ENCODE data around the gene LIPC.

- TF ChIP-seq CTCF (IDR thresholded peaks at IDR 0.05 in 4 of 5, conservative IDR thresholded peaks at IDR 0.05 in 1 of 5) (no peak), POLR2A (IDR thresholded peaks at IDR 0.05) (no peak)
Observed at GRCh38 chr15:58513726-58514336, 82.0 kb downstream of the LIPC start.
